B cell (primary cell): ENCODE measurements around the gene GGT5.

ENCODE experiments used
- EZH2 ChIP-seq: IDR thresholded peaks from 2 replicates; pipeline ENCODE4 v1.6.1; 2012; ENCODE audit warnings: borderline replicate concordance, low read depth, mild to moderate bottlenecking, moderate library complexity, low read length; ENCODE audit not compliant: insufficient read depth, poor library complexity, severe bottlenecking
- TF ChIP-seq, protein P1 (sequence below): fragments of 200-600 bp; IDR thresholded peaks from one replicate; pipeline ENCODE4 v1.8.0; 2022; ENCODE audit warnings: antibody characterized with exemption, mild to moderate bottlenecking

DNA sequence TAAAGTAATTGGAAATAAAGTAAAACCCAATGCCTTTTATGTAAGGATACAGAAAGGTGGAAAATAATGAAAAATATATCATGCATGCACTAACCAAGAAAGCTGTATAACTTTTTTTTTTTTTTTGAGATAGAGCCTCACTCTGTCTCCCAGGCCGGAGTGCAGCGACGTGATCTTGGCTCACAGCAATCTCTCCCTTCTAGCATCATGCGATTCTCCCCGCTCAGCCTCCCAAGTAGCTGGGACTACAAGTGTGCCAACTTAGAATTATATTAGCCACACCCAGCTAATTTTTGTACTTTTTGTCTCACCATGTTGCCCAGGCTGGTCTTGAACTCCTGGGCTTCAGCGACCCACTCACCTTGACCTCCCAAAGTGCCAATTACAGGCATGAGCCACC lies 4.5 kb downstream of the GGT5 start:
- TF ChIP-seq, protein P1, sequence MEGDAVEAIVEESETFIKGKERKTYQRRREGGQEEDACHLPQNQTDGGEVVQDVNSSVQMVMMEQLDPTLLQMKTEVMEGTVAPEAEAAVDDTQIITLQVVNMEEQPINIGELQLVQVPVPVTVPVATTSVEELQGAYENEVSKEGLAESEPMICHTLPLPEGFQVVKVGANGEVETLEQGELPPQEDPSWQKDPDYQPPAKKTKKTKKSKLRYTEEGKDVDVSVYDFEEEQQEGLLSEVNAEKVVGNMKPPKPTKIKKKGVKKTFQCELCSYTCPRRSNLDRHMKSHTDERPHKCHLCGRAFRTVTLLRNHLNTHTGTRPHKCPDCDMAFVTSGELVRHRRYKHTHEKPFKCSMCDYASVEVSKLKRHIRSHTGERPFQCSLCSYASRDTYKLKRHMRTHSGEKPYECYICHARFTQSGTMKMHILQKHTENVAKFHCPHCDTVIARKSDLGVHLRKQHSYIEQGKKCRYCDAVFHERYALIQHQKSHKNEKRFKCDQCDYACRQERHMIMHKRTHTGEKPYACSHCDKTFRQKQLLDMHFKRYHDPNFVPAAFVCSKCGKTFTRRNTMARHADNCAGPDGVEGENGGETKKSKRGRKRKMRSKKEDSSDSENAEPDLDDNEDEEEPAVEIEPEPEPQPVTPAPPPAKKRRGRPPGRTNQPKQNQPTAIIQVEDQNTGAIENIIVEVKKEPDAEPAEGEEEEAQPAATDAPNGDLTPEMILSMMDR: no peak
- TF ChIP-seq EZH2: no peak
